Smooth muscle cell of the pulmonary artery (primary cell): Measurements from ENCODE around the gene BAZ1A. TPM values are rescaled to one million over a fixed set of nuclear protein-coding genes. Genes with fewer than 3 reads are reported as not detected.

Experiments used
- total RNA-seq: library from RNA; depleted of rRNA; stranded (reverse); fragments of >200 nt; gene quantifications from 2 replicates; pipeline ENCODE4 v1.2.3, GENCODE V29; 2014

The BAZ1A gene
- total RNA-seq, result 20.6 and 23.9 TPM in 2 replicates

GRCh38 chr14:34875031-34875922 is at the start of gene BAZ1A:
TSS of gene BAZ1A (minus strand) at chr14:34875360. CDS start at chr14:34874604, 756 bp downstream.

GRCh38 chr14:34714320-34715126 is 160.6 kb downstream of the BAZ1A start, which contains the start of gene CFL2:
TSS of gene CFL2 (minus strand) at chr14:34714593. CDS start at chr14:34714540, 53 bp downstream.

Other genes with a start within 250 kb of the BAZ1A start
- 84.4 and 102 TPM in 2 replicates for gene SNX6, start 245.2 kb downstream of the BAZ1A start, total RNA-seq
- gene CFL2, start 160.8 kb downstream of the BAZ1A start, total RNA-seq, result 74.8 and 106 TPM in 2 replicates
- gene SRP54, start 107.6 kb upstream of the BAZ1A start, total RNA-seq, result 55.2 and 75.4 TPM in 2 replicates
- 49.3 and 54.3 TPM in 2 replicates for gene FAM177A1, start 170.9 kb upstream of the BAZ1A start, total RNA-seq
- gene PPP2R3C, start 246.6 kb upstream of the BAZ1A start, total RNA-seq, result 30.6 and 31.8 TPM in 2 replicates
- 29.3 and 34.2 TPM in 2 replicates for gene PRORP, start 247.2 kb upstream of the BAZ1A start, total RNA-seq